ENCODE results near the gene SPIRE1. TPM values are rescaled to one million over a fixed set of nuclear protein-coding genes. Genes with fewer than 3 reads are reported as not detected.
A peak's percentile ranks its signal among the peaks of the same experiment; 100 is the strongest.
"Not testable (repeated sequence)": the region's sequence is repeated elsewhere in the genome, so short reads cannot be mapped to it uniquely, and the experiment has no call there.

The SPIRE1 gene
- total RNA-seq, 4 donors from 2014 or later: 37.4 to 50.8 (median 43.0) TPM

DNA sequence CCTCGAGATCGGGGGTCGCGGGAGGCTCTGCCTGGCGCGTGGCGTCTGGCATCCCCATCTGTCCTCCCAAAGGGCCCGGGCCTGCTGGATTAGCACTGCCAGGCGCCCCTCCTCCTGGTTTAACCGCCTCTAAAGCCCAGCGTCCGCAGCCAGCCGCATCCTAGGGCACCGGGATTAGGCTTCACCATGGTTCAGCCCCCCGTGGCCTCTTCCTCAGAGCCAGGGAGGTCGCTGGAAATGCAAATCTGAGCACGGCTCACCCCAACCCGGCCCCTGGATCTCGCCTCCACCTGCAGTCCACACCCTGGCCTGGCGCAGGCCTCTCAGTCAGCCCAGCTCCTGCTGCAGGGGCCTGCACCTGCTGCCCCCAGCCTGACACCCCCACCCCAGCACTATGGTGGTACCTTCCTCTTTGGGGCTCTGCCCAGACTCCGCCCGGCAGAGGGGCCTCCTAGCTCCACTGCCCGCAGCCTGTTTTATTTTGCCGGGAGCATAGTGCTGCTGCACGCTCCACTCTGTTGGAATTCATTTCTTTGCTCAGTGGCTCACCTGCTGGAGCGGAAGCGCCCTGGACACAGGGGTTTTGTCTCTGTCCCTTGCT lies 237.0 kb downstream of the SPIRE1 start:
- H3K9me3 ChIP-seq: no peaks in the 10 kb centered on the region
- ATAC-seq: peak; percentile 26
- H3K4me3 ChIP-seq: peak overlapping the region; percentile 38 to 65
- H3K36me3 ChIP-seq: peaks cover 0 to 7% of the 10 kb centered on the region in 2 donors
- 52% methylated on average over 8 of the region's 27 CpGs; no CpG with 5 or more reads in 1 of the 2 donors for WGBS, 2 donors (ENCODE audit: low coverage in 1 of 2)
- H3K27me3 ChIP-seq: no peaks in the 10 kb centered on the region
- TF ChIP-seq, protein P1, sequence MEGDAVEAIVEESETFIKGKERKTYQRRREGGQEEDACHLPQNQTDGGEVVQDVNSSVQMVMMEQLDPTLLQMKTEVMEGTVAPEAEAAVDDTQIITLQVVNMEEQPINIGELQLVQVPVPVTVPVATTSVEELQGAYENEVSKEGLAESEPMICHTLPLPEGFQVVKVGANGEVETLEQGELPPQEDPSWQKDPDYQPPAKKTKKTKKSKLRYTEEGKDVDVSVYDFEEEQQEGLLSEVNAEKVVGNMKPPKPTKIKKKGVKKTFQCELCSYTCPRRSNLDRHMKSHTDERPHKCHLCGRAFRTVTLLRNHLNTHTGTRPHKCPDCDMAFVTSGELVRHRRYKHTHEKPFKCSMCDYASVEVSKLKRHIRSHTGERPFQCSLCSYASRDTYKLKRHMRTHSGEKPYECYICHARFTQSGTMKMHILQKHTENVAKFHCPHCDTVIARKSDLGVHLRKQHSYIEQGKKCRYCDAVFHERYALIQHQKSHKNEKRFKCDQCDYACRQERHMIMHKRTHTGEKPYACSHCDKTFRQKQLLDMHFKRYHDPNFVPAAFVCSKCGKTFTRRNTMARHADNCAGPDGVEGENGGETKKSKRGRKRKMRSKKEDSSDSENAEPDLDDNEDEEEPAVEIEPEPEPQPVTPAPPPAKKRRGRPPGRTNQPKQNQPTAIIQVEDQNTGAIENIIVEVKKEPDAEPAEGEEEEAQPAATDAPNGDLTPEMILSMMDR (IDR thresholded peaks at IDR 0.05): no peak
- TF ChIP-seq POLR2AphosphoS5 (IDR thresholded peaks at IDR 0.05) (no peak), POLR2A (IDR thresholded peaks at IDR 0.05) (no peak), EP300 (IDR thresholded peaks at IDR 0.05) (no peak)
- peak overlapping the region in 1 of 4 donors; percentile 60 for H3K27ac ChIP-seq
- peaks cover 0 to 24% (median 6%) of the 10 kb centered on the region in 3 donors for H3K4me1 ChIP-seq

DNA sequence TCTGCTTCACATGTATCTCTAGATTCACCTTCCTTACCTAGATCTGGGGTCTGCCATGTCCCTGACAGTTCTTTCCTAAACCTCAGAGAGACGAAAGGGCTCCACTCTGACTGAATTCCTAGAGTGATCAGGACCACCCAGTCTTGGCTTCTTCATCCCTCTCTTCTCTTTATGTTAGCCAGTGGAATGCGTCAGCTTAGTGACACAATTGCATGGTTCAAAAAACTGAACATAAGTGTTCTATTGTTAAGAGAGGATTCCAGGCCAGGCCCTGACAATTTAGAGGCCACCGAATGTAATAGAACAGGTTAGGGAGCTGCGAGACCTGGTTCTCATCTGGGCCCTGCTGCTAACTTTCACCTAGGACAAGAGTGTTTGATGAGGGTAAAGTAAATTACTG lies 240.2 kb downstream of the SPIRE1 start:
- no peaks in the 10 kb centered on the region for H3K9me3 ChIP-seq
- ATAC-seq: no peak
- H3K36me3 ChIP-seq: peaks cover 0 to 4% of the 10 kb centered on the region in 2 donors
- H3K27ac ChIP-seq: no peak overlapping the region
- H3K4me3 ChIP-seq: no peak overlapping the region
- WGBS, 2 donors (ENCODE audit: low coverage in 1 of 2): 77 to 90% methylated on average over 3 to 4 of the region's 4 CpGs
- peaks cover 0 to 37% (median 14%) of the 10 kb centered on the region in 3 donors for H3K4me1 ChIP-seq
- TF ChIP-seq POLR2AphosphoS5 (IDR thresholded peaks at IDR 0.05) (no peak), EP300 (IDR thresholded peaks at IDR 0.05) (no peak), POLR2A (IDR thresholded peaks at IDR 0.05) (no peak)
- no peaks in the 10 kb centered on the region for H3K27me3 ChIP-seq

DNA sequence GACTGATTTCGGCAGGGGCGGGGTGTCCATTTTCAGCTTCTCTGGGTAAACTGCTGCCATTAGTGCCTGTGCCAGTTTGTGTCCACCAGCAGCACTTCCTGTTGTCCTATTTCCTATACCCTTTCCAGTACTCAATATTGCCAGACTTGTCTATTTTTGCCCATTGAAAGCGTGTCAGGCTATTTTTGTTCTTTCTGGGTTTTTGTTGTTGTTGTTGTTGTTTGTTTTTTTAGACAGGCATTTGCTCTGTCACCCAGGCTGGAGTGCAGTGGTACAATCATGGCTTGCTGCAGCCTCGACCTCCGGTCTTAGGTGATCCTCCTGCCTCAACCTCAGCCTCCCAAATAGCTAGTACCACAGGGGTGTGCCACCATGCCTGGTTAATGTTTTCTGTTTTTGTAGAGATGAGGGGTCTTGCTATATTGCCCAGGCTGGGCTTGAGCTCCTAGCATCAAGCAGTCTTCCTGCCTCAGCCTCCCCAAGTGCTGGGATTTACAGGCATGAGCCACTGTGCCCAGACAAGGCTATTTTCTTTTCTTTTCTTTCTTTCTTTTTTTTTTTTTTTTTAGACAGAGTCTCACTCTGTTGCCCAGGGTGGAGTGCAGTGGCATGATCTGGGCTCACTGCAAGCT lies 241.7 kb downstream of the SPIRE1 start:
- H3K27ac ChIP-seq: peak overlapping the region in 3 of 4 donors; percentile 43 to 53 (median 53)

DNA sequence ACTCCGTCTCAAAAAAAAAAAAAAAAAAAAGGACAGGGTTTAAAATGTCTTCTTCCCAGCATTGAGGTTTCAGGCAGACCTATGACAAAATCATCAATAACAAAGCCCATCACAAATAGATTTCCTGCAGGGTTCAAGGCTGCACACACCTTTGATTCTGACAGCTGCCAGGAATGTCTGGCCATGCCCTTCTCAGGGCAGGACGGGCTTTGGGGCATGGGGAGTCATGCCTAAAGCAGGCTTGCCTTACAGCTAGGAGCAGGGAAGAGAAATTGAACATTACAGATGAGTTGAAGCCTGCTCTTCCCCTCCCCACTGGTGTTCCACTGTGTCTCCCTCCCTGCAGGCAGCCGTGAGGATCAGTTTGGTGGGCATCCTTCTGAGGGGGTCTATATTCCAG lies 246.5 kb downstream of the SPIRE1 start:
- Histone ChIP-seq H3K4me3 (no peak overlapping the region), H3K27me3 (no peaks in the 10 kb centered on the region), H3K4me1 (peaks cover 0 to 51% (median 17%) of the 10 kb centered on the region in 3 donors), H3K36me3 (no peaks in the 10 kb centered on the region), H3K9me3 (no peaks in the 10 kb centered on the region), H3K27ac (no peak overlapping the region)
- TF ChIP-seq EP300 (IDR thresholded peaks at IDR 0.05) (no peak), POLR2A (IDR thresholded peaks at IDR 0.05) (no peak), POLR2AphosphoS5 (IDR thresholded peaks at IDR 0.05) (no peak)
- TF ChIP-seq, protein P1 (IDR thresholded peaks at IDR 0.05): no peak
- 100% methylated on average over 2 to 3 of the region's 3 CpGs for WGBS, 2 donors (ENCODE audit: low coverage in 1 of 2)
- no peak for ATAC-seq

More for the DNA sequence above, 241.7 kb downstream of the SPIRE1 start:
- Histone ChIP-seq H3K4me3 (no peak overlapping the region), H3K4me1 (peaks cover 0 to 36% (median 14%) of the 10 kb centered on the region in 3 donors), H3K36me3 (no peaks in the 10 kb centered on the region), H3K27me3 (no peaks in the 10 kb centered on the region), H3K9me3 (no peaks in the 10 kb centered on the region)
- TF ChIP-seq, protein P1 (IDR thresholded peaks at IDR 0.05): no peak
- TF ChIP-seq POLR2AphosphoS5 (IDR thresholded peaks at IDR 0.05) (no peak), POLR2A (IDR thresholded peaks at IDR 0.05) (no peak), EP300 (IDR thresholded peaks at IDR 0.05) (no peak)
- WGBS, 2 donors (ENCODE audit: low coverage in 1 of 2): 76 to 79% methylated on average over 5 of the region's 5 CpGs
- ATAC-seq: no peak

DNA sequence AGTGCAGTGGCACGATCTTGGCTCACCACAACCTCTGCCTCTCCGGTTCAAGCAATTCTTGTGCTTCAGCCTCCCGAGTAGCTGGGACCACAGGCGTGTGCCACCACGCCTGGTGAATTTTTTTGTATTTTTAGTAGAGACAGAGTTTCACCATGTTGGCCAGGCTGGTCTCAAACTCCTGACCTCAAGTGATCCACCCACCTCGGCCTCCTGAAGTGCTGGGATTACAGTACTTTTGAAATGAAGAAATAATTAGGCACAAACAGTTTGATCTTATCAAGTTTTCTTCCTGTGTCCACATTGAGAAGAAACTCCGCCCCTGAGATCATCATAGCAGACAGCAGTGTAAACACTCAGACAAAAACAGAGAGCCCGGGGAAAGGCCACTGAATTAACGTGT lies 247.2 kb downstream of the SPIRE1 start:
- WGBS, 2 donors (ENCODE audit: low coverage in 1 of 2): 87% methylated on average over 8 of the region's 9 CpGs; no CpG with 5 or more reads in 1 of the 2 donors
- not testable (repeated sequence) for H3K27me3 ChIP-seq, H3K9me3 ChIP-seq, H3K36me3 ChIP-seq, H3K27ac ChIP-seq, ATAC-seq, H3K4me3 ChIP-seq
- peaks cover 0 to 47% (median 14%) of the 10 kb centered on the region in 3 donors for H3K4me1 ChIP-seq

DNA sequence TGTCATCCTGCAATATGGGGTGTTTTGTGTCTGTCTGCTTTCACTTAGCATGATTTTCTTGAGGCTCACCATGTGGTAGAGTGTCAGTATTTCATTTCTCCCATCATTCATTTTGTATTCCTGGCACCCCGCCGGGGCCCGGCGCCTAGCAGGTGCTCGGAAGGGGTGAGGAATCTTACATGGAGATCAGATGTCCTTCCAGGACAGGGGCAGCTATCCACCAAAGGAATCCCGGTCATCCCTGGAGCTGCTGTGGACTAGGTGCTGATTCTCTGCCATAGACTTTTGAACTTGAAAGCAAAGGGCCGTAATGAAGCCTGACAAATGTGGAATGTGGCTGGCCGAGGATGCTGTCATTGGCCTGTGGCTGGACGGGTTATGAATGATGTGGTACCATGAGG lies 247.8 kb downstream of the SPIRE1 start:
- TF ChIP-seq POLR2AphosphoS5 (IDR thresholded peaks at IDR 0.05) (no peak), EP300 (IDR thresholded peaks at IDR 0.05) (no peak), POLR2A (IDR thresholded peaks at IDR 0.05) (no peak)
- H3K27me3 ChIP-seq: no peaks in the 10 kb centered on the region
- H3K27ac ChIP-seq: no peak overlapping the region
- H3K4me1 ChIP-seq: peaks cover 0 to 40% (median 8%) of the 10 kb centered on the region in 3 donors
- 82% methylated on average over 3 of the region's 9 CpGs; no CpG with 5 or more reads in 1 of the 2 donors for WGBS, 2 donors (ENCODE audit: low coverage in 1 of 2)
- no peak overlapping the region for H3K4me3 ChIP-seq
- ATAC-seq: no peak
- no peaks in the 10 kb centered on the region for H3K36me3 ChIP-seq
- no peaks in the 10 kb centered on the region for H3K9me3 ChIP-seq
